ENCODE results near the gene C16orf89.
"Not testable (repeated sequence)": the region's sequence is repeated elsewhere in the genome, so short reads cannot be mapped to it uniquely, and the experiment has no call there.

Gene C16orf89

DNA sequence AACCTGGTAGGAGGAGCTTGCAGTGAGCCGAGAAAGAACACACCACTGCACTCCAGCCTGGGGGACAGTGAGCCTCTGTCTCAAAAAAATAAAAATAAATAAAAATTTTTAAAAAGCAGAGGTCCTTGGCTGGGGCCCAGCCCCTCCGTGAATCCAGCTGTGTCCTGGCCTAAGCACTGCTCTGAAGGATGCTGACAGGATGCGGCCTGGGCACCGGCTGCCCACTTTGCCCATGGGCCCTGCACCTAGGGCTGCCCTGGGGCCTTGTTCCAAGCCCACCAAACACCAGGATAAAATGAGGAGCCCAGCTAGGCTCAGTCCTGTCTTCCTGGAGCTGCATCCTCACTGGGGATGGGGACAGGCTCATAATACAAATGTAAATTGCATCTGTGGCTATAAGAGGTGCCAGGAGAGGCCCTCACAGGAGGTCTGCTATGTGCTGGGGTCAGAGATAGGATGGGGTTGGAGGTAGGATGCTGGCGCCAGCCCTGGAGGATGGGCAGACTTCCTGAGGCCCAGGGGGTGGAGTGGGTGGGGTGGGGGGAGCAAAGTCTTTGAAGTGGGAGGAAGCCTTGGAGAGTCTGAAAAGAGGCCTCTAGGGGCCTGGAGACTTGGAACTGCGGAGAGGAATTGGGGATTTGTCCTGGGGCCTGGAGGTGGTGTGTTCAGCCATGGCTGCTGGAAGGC lies 6.2 kb downstream of the C16orf89 start:
- H3K4me3 Mint-ChIP-seq = no peak overlapping the region
- no peaks in the 10 kb centered on the region for H3K27me3 Mint-ChIP-seq (ENCODE audit: low read depth)
- no peaks in the 10 kb centered on the region for H3K4me1 Mint-ChIP-seq (ENCODE audit: low read depth)
- no peaks in the 10 kb centered on the region for H3K36me3 Mint-ChIP-seq (ENCODE audit: low read depth)
- H3K27ac Mint-ChIP-seq = no peak overlapping the region
- DNase-seq (ENCODE audit: low spot score) = no peak
- no peaks in the 10 kb centered on the region for H3K9me3 Mint-ChIP-seq

GRCh38 chr16:5058476-5058875 lies 7.3 kb downstream of the C16orf89 start:
- no peaks in the 10 kb centered on the region for H3K4me1 Mint-ChIP-seq (ENCODE audit: low read depth)
- no peak overlapping the region for H3K27ac Mint-ChIP-seq
- no peak overlapping the region for H3K4me3 Mint-ChIP-seq

GRCh38 chr16:5056352-5056751 lies 9.4 kb downstream of the C16orf89 start:
- Mint-ChIP-seq H3K27ac (no peak overlapping the region), H3K27me3 (ENCODE audit: low read depth) (no peaks in the 10 kb centered on the region), H3K9me3 (no peaks in the 10 kb centered on the region), H3K36me3 (ENCODE audit: low read depth) (no peaks in the 10 kb centered on the region), H3K4me1 (ENCODE audit: low read depth) (no peaks in the 10 kb centered on the region), H3K4me3 (no peak overlapping the region)
- DNase-seq (ENCODE audit: low spot score) = peak; percentile 32

More at GRCh38 chr16:5058476-5058875, 7.3 kb downstream of the C16orf89 start:
- H3K27me3 Mint-ChIP-seq (ENCODE audit: low read depth) = no peaks in the 10 kb centered on the region
- no peaks in the 10 kb centered on the region for H3K9me3 Mint-ChIP-seq
- no peaks in the 10 kb centered on the region for H3K36me3 Mint-ChIP-seq (ENCODE audit: low read depth)
- no peak for DNase-seq (ENCODE audit: low spot score)

DNA sequence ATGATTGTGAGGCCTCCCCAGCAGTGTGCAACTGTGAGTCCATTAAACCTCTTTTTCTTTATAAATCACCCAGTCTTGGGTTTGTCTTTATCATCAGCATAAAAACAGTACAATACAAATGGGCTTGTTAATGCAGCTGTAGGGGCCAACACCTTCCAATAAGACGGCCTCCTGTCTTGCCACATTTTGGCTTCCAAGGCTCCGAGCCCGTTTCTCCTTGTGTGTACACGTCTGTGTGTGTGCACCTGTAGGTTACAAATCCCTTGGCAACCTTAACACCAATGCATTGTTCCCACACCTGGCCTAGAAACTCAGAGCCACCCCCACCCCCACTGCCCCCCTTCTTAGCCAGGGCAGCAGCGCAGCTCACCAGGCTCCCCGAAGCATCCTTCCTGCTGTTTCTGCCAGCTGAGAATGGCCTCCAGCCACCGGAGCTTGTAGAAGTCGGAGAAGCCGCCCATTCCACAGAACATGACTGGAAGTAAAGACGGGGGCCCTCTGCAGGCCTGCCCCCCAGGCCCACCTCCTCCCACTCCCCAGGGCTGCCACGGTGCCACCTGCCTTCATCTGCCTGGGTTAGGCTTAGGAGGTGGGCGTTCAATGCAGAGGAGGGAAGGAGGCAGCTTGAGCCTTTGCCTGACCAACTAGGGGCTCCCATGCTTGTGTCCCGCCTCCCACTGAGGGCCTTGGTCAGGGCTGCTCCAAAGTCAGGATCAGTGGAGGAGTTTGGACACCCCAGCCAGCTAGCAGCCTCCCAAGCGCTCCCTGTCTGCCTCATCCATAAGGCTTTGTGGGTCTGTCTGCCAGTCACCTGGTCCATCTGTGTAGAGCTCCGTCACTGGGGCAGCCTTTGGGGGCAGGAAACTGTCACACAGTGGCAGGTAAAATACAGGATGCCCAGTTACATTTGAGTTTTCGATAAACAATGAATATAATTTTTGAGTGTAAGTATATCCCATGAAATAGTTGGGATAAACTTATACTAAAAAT lies 10.6 kb downstream of the C16orf89 start:
- Mint-ChIP-seq H3K36me3 (ENCODE audit: low read depth) (no peaks in the 10 kb centered on the region), H3K4me1 (ENCODE audit: low read depth) (no peaks in the 10 kb centered on the region), H3K27ac (no peak overlapping the region), H3K9me3 (no peaks in the 10 kb centered on the region), H3K27me3 (ENCODE audit: low read depth) (peaks cover 3% of the 10 kb centered on the region), H3K4me3 (no peak overlapping the region)
- no peak for DNase-seq (ENCODE audit: low spot score)

DNA sequence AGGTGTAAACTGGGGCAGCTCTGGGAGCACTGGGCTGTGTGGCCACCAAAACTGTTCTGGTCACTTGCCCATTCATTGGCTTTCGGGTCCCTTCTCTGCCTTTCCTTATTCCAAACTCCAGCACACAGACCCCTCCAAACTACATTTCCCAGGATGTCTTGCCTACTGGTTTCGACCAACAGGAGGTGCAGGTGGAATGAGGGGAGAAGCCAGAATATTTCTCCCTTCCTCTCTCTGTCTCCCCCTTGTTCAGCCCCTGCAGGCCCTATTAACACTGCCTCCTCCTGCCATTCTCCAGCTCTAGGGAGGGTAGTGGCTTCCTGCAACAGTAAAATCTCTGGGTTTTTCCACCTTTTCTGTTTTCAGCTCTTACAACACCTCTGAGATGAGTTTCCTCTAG lies 18.8 kb downstream of the C16orf89 start:
- Mint-ChIP-seq H3K4me3 (no peak overlapping the region), H3K4me1 (ENCODE audit: low read depth) (no peaks in the 10 kb centered on the region), H3K27ac (no peak overlapping the region), H3K27me3 (ENCODE audit: low read depth) (peaks cover 10% of the 10 kb centered on the region), H3K9me3 (no peaks in the 10 kb centered on the region), H3K36me3 (ENCODE audit: low read depth) (no peaks in the 10 kb centered on the region)
- no peak for DNase-seq (ENCODE audit: low spot score)

DNA sequence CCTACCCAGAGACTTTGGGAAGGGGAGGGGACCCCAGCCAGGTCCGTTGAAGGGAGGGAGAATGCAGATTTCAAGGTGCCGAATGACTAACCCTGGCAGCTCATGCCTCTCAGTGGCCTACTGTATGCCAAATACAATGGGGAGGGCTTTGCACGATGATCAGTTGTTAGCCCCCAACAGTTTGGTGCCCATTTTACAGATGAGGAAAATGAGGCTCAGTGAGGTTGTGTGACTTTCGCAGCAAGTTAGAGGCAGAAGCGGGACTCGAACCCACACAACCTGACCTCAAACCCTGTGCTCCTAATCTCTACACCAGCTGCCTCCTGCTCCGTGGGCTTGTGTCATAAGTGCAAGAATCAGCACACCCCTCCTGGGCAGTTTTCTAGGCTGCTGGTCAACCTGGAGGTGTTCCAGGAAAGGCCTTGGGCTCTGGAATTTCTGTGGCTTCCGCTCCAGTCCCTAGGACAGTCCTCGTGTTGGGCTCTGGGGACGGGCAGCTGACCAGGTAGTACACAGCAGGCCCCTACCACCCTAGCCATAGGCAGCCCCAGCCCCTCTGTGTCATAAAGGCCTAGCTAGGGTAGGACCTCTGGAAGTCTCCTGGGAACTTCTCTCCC lies 20.1 kb downstream of the C16orf89 start:
- Mint-ChIP-seq H3K36me3 (ENCODE audit: low read depth) (no peaks in the 10 kb centered on the region), H3K4me1 (ENCODE audit: low read depth) (no peaks in the 10 kb centered on the region), H3K9me3 (no peaks in the 10 kb centered on the region), H3K27me3 (ENCODE audit: low read depth) (peaks cover 7% of the 10 kb centered on the region), H3K4me3 (no peak overlapping the region), H3K27ac (no peak overlapping the region)
- no peak for DNase-seq (ENCODE audit: low spot score)

DNA sequence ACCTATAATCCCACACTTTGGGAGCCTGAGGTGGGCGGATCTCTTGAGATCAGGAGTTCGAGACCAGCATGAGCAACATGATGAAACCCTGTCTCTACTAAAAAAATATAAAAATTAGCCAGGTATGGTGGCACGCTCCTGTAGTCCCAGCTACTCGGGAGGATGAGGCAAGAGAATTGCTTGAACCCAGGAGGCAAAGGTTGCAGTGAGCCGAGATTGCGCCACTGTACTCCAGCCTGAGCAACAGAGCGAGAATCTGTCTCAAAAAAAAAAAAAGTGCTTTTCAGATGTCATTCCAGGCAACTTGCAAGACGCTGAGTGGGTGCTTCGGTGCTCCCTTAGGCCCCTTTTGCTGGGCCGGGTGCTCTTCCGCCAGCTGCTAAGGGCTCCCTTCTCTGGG lies 21.2 kb downstream of the C16orf89 start:
- H3K36me3 Mint-ChIP-seq (ENCODE audit: low read depth); H3K27ac Mint-ChIP-seq; DNase-seq (ENCODE audit: low spot score); H3K27me3 Mint-ChIP-seq (ENCODE audit: low read depth); H3K9me3 Mint-ChIP-seq; H3K4me3 Mint-ChIP-seq; H3K4me1 Mint-ChIP-seq (ENCODE audit: low read depth): not testable (repeated sequence)

DNA sequence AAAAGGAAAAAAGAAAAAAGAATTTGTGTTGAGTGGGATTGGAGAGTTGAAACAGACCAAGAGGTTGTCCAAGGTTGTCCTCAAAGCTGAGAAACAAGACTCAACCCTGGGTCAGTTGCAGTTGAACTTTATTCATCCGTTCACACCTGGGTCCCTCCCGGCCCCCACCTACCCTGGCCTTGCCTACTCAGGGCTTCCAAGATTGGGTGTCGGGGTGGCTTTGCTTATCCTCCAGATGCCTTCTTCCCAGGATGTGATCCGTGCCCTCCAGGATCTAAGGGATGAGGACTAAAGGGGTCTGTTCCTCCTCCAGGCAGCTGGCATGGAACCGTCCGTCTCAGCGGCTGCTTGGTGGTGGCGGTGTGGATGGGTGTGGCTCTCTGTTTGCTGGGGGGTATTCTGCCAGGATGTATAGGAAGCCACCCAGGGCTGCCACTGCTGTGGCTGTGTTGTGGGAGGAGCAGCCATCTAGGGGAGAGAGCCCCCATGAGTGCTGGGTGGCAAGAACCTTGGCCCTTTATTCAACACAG lies 21.7 kb downstream of the C16orf89 start:
- no peak for DNase-seq (ENCODE audit: low spot score)
- Mint-ChIP-seq H3K4me1 (ENCODE audit: low read depth) (no peaks in the 10 kb centered on the region), H3K36me3 (ENCODE audit: low read depth) (no peaks in the 10 kb centered on the region), H3K27ac (no peak overlapping the region), H3K9me3 (no peaks in the 10 kb centered on the region), H3K4me3 (no peak overlapping the region), H3K27me3 (ENCODE audit: low read depth) (peaks cover 3% of the 10 kb centered on the region)

DNA sequence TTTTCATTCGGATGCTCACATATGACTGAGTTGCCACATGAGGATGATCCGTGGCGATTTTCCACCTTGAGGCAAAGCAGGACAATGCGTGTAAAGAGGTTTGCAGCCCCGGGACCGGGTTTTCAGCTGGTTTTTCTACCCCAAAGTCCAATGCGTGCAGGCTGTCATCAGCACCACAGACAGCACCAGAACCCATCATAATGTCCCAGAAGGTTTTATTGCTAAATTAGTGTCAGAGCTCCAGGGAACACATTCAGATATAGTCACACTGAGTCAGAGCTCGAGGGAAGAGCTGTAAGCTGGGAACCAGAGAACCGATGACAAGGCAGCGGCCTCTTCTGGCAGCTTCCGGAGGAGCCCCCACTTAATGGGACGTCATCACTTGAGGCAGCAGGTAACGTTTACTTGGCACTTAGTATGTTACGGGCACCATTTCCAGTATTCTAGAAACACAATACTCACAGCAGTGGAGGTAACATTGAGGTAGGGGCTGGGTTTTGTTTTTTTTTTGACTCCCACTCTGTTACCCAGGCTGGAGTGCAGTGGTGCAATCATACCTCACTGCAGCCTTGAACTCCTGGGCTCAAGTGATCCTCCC lies 23.1 kb downstream of the C16orf89 start:
- Mint-ChIP-seq H3K9me3 (no peaks in the 10 kb centered on the region), H3K27me3 (ENCODE audit: low read depth) (no peaks in the 10 kb centered on the region), H3K4me1 (ENCODE audit: low read depth) (no peaks in the 10 kb centered on the region), H3K27ac (no peak overlapping the region), H3K36me3 (ENCODE audit: low read depth) (no peaks in the 10 kb centered on the region), H3K4me3 (no peak overlapping the region)
- DNase-seq (ENCODE audit: low spot score) = no peak

- Mint-ChIP-seq H3K4me3 (no peak overlapping the region), H3K27me3 (ENCODE audit: low read depth) (no peaks in the 10 kb centered on the region), H3K27ac (no peak overlapping the region), H3K36me3 (ENCODE audit: low read depth) (no peaks in the 10 kb centered on the region), H3K9me3 (no peaks in the 10 kb centered on the region), H3K4me1 (ENCODE audit: low read depth) (no peaks in the 10 kb centered on the region)
- no peak for DNase-seq (ENCODE audit: low spot score)
Measured at GRCh38 chr16:5041600-5042133, 24.1 kb downstream of the C16orf89 start.

GRCh38 chr16:5040451-5040850 lies 25.3 kb downstream of the C16orf89 start:
- Mint-ChIP-seq H3K9me3 (no peaks in the 10 kb centered on the region), H3K36me3 (ENCODE audit: low read depth) (no peaks in the 10 kb centered on the region), H3K27ac (no peak overlapping the region), H3K4me1 (ENCODE audit: low read depth) (no peaks in the 10 kb centered on the region), H3K27me3 (ENCODE audit: low read depth) (no peaks in the 10 kb centered on the region), H3K4me3 (no peak overlapping the region)
- DNase-seq (ENCODE audit: low spot score) = no peak

DNA sequence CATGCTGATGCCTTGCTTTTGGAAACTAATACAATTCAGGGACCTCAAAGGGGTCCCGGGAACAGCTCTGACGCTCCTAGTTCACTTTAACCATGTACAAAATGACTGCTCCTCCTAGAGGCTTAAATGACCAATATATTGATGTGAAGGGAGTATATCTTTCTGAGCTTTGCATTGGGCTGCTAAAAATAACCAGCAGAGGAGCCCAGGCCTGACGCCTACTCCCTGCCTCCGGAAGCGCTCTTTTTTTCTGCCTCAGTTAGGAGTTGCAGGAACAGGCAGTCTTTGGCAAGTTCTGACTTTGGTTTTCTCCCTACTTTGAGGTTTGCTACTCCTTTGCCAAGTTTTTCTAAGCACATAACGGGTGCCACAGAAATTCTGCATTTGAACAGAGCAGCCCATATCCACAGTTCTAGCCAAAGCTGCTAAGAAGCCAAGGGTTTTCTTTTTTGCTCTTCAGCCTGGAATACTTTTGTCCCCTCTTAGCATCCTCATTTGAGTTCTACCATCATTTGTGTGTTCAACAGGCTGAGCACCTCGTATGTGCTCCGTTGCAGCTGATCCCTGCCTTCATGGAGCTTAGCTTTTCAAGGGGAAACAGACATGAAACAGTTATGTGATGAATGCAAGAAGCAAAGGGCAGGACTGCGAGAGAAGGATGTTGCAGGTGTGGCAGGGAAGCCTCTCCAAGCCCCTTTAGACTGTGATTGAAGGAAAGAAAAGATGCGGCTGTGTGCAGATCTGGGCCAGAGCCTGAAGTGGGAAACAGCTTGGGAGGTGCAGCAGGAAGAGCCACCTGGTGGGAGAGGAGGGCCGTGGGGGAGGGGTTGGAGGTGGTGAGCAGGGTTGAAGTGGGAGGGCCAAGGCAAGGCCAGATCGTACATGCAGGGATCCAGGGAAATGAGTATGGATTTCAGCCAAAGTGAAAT lies 29.3 kb downstream of the C16orf89 start:
- Mint-ChIP-seq H3K27me3 (ENCODE audit: low read depth) (no peaks in the 10 kb centered on the region), H3K4me3 (no peak overlapping the region), H3K27ac (no peak overlapping the region), H3K4me1 (ENCODE audit: low read depth) (peaks cover 12% of the 10 kb centered on the region), H3K36me3 (ENCODE audit: low read depth) (no peaks in the 10 kb centered on the region), H3K9me3 (no peaks in the 10 kb centered on the region)
- DNase-seq (ENCODE audit: low spot score) = no peak

DNA sequence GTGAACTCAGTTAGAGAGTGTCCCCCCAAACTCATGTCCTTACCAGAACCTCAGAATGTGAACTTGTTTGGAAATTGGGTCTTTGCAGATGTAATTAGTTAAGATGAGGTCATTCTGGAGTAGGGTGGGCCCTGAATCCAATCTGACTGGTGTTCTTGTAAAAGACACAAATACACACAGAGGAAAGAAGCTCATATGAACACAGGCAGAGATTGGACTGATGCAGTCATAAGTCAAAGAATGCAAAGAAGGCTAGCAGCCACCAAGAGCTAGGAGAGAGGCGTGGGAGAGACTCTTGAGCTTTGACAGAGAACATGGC lies 29.9 kb downstream of the C16orf89 start:
- Mint-ChIP-seq H3K9me3 (no peaks in the 10 kb centered on the region), H3K36me3 (ENCODE audit: low read depth) (no peaks in the 10 kb centered on the region), H3K27me3 (ENCODE audit: low read depth) (no peaks in the 10 kb centered on the region), H3K4me3 (peak overlapping the region; percentile 24), H3K27ac (no peak overlapping the region), H3K4me1 (ENCODE audit: low read depth) (peaks cover 12% of the 10 kb centered on the region)
- DNase-seq (ENCODE audit: low spot score) = no peak

Data from T-helper 2 cell treated with Interferon-gamma antibody and Interleukin-4, amounts not matched to agents 5 μg/mL and 100 μg/mL, for 36 hours (primary cell).